OCI-LY7 (cell line): ENCODE measurements around the gene ATP9A. TPM values are rescaled to one million over a fixed set of nuclear protein-coding genes. Genes with fewer than 3 reads are reported as not detected.

Experiments used
- BruUV-seq: library from RNA; stranded (reverse); fragments of 400-500 nt; replicated peaks from 2 replicates; lab custom pipeline; 2021; lab: Mats Ljungman, UMichigan
- CTCF ChIA-PET: fragments of 300-600 bp; sonication (Branson Sonifier 250); formaldehyde crosslinking; loops from one replicate; lab custom pipeline; 2022; ENCODE audit warnings: antibody characterized with exemption; ENCODE audit not compliant: unreplicated experiment; lab: Charles Lee
- POLR2A ChIA-PET: fragments of 300-600 bp; sonication (Branson Sonifier 250); formaldehyde crosslinking; loops from one replicate; lab custom pipeline; 2022; ENCODE audit warnings: antibody characterized with exemption; lab: Charles Lee
- DNase-seq: peaks from one replicate; pipeline ENCODE4 v3.0.0-alpha.2; 2015; ENCODE audit warnings: low spot score
- H2AFZ ChIP-seq: fragments of 200-600 bp; sonication (generic), shearing (Covaris generic); 2 replicates; pipeline ENCODE4 v1.6.1; 2014; ENCODE audit warnings: mild to moderate bottlenecking, antibody characterized with exemption, low read length, moderate library complexity
- H3K27ac ChIP-seq: fragments of 200-600 bp; sonication (generic); 2 replicates; pipeline ENCODE4 v1.5.1; 2014; ENCODE audit warnings: mixed run types, low read depth, mild to moderate bottlenecking, moderate library complexity, low read length, inconsistent platforms; ENCODE audit not compliant: poor library complexity, severe bottlenecking
- H3K36me3 ChIP-seq: fragments of 200-600 bp; sonication (generic); 2 replicates; pipeline ENCODE4 v1.6.1; 2014; ENCODE audit warnings: mild to moderate bottlenecking, antibody characterized with exemption, low read length, moderate library complexity, mixed read lengths; ENCODE audit not compliant: insufficient read depth
- H3K4me1 ChIP-seq: fragments of 200-600 bp; sonication (generic); 2 replicates; pipeline ENCODE4 v1.5.1; 2014; ENCODE audit warnings: mild to moderate bottlenecking, low read length; ENCODE audit not compliant: insufficient read depth, poor library complexity, severe bottlenecking
- H3K4me2 ChIP-seq: fragments of 200-600 bp; sonication (generic); 2 replicates; pipeline ENCODE4 v1.6.1; 2014; ENCODE audit warnings: mild to moderate bottlenecking, low read length
- H3K4me3 ChIP-seq: fragments of 200-600 bp; sonication (generic); 2 replicates; pipeline ENCODE4 v1.5.1; 2014; ENCODE audit warnings: mild to moderate bottlenecking, low read depth, low read length; ENCODE audit not compliant: poor library complexity, severe bottlenecking
- H3K79me2 ChIP-seq: fragments of 200-600 bp; sonication (generic); 2 replicates; pipeline ENCODE4 v1.6.1; 2016; ENCODE audit warnings: low read depth, mild to moderate bottlenecking, low read length, moderate library complexity, mixed read lengths; ENCODE audit not compliant: insufficient read depth
- H3K9me2 ChIP-seq: fragments of 200-600 bp; sonication (generic); 2 replicates; pipeline ENCODE4 v1.6.1; 2016; ENCODE audit warnings: mild to moderate bottlenecking, low read length, mixed read lengths; ENCODE audit not compliant: insufficient read depth
- H3K9me3 ChIP-seq: fragments of 200-600 bp; sonication (generic); 2 replicates; pipeline ENCODE4 v1.6.1; 2014; ENCODE audit warnings: mild to moderate bottlenecking, mixed run types, low read length, mixed read lengths
- H4K20me1 ChIP-seq: fragments of 200-600 bp; sonication (generic); 2 replicates; pipeline ENCODE4 v1.6.1; 2014; ENCODE audit warnings: mild to moderate bottlenecking, antibody characterized with exemption, low read length, moderate library complexity, mixed read lengths; ENCODE audit not compliant: insufficient read depth
- EZH2phosphoT487 ChIP-seq: fragments of 200-600 bp; sonication (generic); IDR thresholded peaks from 2 replicates; pipeline ENCODE4 v1.6.1; 2018; ENCODE audit warnings: low read depth, borderline replicate concordance, mild to moderate bottlenecking, mixed run types, antibody characterized with exemption, low read length, moderate library complexity, mixed read lengths
- intact Hi-C: fragments of 100-400 bp; cut with micrococcal nuclease; formaldehyde crosslinking; loops from one replicate; pipeline ENCODE4 v1.10.0; 2022; ENCODE audit not compliant: unreplicated experiment
- total RNA-seq, 2 experiments: library from RNA; depleted of rRNA in 1 of 2; stranded (reverse); fragments of >200 nt in 1 of 2; shearing (Covaris generic) in 1 of 2; gene quantifications; 2 replicates each; pipeline ENCODE4 v1.2.3, GENCODE V29; 2014 to 2022
- TF ChIP-seq, protein P1 (sequence below): fragments of 200-600 bp; sonication (generic); conservative IDR thresholded peaks from 2 replicates; pipeline ENCODE4 v1.5.1; 2014; ENCODE audit warnings: mild to moderate bottlenecking, antibody characterized with exemption, low read length, moderate library complexity, mixed read lengths

ATP9A gene
- total RNA-seq, 2 experiments from 2014 or later, result 0.67 to 0.85 TPM

DNA sequence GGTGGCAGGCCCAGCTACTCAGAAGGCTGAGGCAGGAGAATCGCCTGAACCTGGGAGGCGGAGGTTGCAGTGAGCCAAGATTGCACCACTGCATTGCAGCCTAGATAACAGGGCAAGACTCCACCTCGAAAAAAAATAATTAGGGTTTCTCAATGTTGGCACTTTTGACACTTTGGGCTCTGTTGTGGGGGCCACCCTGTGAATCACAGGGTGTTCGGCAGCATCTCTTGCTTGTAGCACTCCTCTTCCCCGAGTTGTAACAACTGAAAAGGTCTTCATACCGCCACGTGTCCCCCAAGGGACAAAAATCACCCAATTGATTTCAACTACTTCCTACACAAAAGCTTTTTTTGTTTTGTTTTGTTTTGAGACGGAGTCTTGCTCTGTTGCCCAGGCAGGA, 172.4 kb downstream of the ATP9A start:
- no peaks in the 10 kb centered on the region for H3K36me3 ChIP-seq
- ChIA-PET CTCF (interaction anchor here (0.6 to 2.0 kb wide), 6 partner anchors 70 to 229 kb away, joined by 3 to 10 read pairs (median 4); no protein-coding TSS in a partner anchor), POLR2A (interaction anchor here (0.5 to 2.4 kb wide), 13 partner anchors 15 to 807 kb away, joined by 3 to 12 read pairs (median 4); no protein-coding TSS in a partner anchor)
- no peaks in the 10 kb centered on the region for H3K9me3 ChIP-seq
- intact Hi-C loops, result loop anchor here (1.0 to 2.0 kb wide), 4 partner anchors 53 to 223 kb away; partner anchors contain the start of gene NFATC2
- no peaks in the 10 kb centered on the region for H3K9me2 ChIP-seq
- no peaks in the 10 kb centered on the region for H3K79me2 ChIP-seq
- DNase-seq, result no peak
- TF ChIP-seq, protein P1, sequence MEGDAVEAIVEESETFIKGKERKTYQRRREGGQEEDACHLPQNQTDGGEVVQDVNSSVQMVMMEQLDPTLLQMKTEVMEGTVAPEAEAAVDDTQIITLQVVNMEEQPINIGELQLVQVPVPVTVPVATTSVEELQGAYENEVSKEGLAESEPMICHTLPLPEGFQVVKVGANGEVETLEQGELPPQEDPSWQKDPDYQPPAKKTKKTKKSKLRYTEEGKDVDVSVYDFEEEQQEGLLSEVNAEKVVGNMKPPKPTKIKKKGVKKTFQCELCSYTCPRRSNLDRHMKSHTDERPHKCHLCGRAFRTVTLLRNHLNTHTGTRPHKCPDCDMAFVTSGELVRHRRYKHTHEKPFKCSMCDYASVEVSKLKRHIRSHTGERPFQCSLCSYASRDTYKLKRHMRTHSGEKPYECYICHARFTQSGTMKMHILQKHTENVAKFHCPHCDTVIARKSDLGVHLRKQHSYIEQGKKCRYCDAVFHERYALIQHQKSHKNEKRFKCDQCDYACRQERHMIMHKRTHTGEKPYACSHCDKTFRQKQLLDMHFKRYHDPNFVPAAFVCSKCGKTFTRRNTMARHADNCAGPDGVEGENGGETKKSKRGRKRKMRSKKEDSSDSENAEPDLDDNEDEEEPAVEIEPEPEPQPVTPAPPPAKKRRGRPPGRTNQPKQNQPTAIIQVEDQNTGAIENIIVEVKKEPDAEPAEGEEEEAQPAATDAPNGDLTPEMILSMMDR, result no peak
- no peak for TF ChIP-seq EZH2phosphoT487
- H3K4me1 ChIP-seq, result peaks cover 46% of the 10 kb centered on the region
- H3K4me2 ChIP-seq, result peak overlapping the region; percentile 49; the same call in 1 of the 2 replicates
- H3K4me3 ChIP-seq, result no peak overlapping the region
- H2AFZ ChIP-seq, result peak overlapping the region; percentile 97
- H4K20me1 ChIP-seq, result no peaks in the 10 kb centered on the region
- BruUV-seq, result no TSS peak
- H3K27ac ChIP-seq, result peak overlapping the region; percentile 67

DNA sequence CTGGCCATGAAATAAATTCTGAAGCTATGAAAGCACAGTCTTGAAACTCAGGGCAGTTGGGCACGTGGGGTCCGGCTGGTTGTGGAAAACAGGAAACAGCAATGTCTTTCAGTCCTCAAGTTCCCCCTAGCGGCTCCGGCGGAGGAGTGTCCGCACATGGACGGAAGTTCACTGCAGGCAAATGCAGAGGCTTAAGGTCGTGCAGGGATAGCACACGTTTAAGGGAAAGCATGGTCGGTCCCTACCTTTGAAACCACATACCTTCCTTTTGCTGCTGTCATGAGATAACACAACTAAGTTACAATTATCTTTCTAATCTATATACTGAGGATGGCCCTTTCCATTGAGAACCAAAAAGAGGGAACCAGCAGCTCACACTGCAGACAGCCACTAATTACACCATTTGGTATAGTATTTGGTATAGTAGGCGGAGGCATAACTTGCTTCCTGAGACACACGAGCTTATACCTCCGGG, 173.1 kb downstream of the ATP9A start:
- no peaks in the 10 kb centered on the region for H4K20me1 ChIP-seq
- H3K9me3 ChIP-seq, result no peaks in the 10 kb centered on the region
- peak overlapping the region; percentile 49 for H3K4me2 ChIP-seq
- H3K79me2 ChIP-seq, result no peaks in the 10 kb centered on the region
- intact Hi-C loops, result loop anchor here (1.0 to 2.0 kb wide), 4 partner anchors 53 to 223 kb away; partner anchors contain the start of gene NFATC2
- peaks cover 46% of the 10 kb centered on the region for H3K4me1 ChIP-seq
- peak; percentile 96 for DNase-seq
- no peaks in the 10 kb centered on the region for H3K9me2 ChIP-seq
- peak overlapping the region; percentile 21 for H3K4me3 ChIP-seq
- BruUV-seq, result no TSS peak
- H3K27ac ChIP-seq, result peak overlapping the region; percentile 67
- POLR2A ChIA-PET, result interaction anchor here (0.7 to 2.4 kb wide), 20 partner anchors 9 to 355 kb away, joined by 3 to 12 read pairs (median 4); no protein-coding TSS in a partner anchor
- H3K36me3 ChIP-seq, result no peaks in the 10 kb centered on the region
- TF ChIP-seq, protein P1, result peak; percentile 94
- no peak for TF ChIP-seq EZH2phosphoT487
- peak overlapping the region; percentile 97 for H2AFZ ChIP-seq
- CTCF ChIA-PET, result interaction anchor here (0.6 to 2.0 kb wide), 8 partner anchors 16 to 228 kb away, joined by 3 to 10 read pairs (median 4); no protein-coding TSS in a partner anchor
